Dendritic cell treated with granulocyte-macrophage colony-stimulating factor and Interleukin-4, amounts not matched to agents 40 ng/mL and 50 ng/mL, for 4 days (primary cell): ENCODE results near the gene NMB.
"Not testable (repeated sequence)": the region's sequence is repeated elsewhere in the genome, so short reads cannot be mapped to it uniquely, and the experiment has no call there.

ENCODE experiments used
- H3K27ac Mint-ChIP-seq: one replicate; pipeline ENCODE4 v1.8.0; 2022; ENCODE audit warnings: mild to moderate bottlenecking, mixed read lengths
- H3K27me3 Mint-ChIP-seq: one replicate; pipeline ENCODE4 v1.8.0; 2022; ENCODE audit warnings: mild to moderate bottlenecking, mixed read lengths
- H3K36me3 Mint-ChIP-seq: one replicate; pipeline ENCODE4 v1.8.0; 2022; ENCODE audit warnings: low read depth, mixed read lengths
- H3K4me1 Mint-ChIP-seq: one replicate; pipeline ENCODE4 v1.8.0; 2022; ENCODE audit warnings: low read depth, mixed read lengths
- H3K4me3 Mint-ChIP-seq: one replicate; pipeline ENCODE4 v1.8.0; 2022; ENCODE audit warnings: mild to moderate bottlenecking, moderate library complexity, mixed read lengths
- H3K9me3 Mint-ChIP-seq: one replicate; pipeline ENCODE4 v1.8.0; 2022; ENCODE audit warnings: mixed read lengths
- intact Hi-C: fragments of 100-400 bp; cut with micrococcal nuclease; formaldehyde crosslinking; loops from one replicate; pipeline ENCODE4 v1.15.0; 2022

The NMB gene, protein sequence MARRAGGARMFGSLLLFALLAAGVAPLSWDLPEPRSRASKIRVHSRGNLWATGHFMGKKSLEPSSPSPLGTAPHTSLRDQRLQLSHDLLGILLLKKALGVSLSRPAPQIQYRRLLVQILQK

GRCh38 chr15:84658080-84658787, at the start of gene NMB:
Gene NMB, minus strand, starts transcription at chr15:84658199. Its CDS starts 47 bp downstream, at chr15:84658152.
- intact Hi-C loops, result loop anchor here (5.0 kb wide), 2 partner anchors 59 to 219 kb away; partner anchors contain the start of gene SEC11A
- Mint-ChIP-seq H3K36me3 (peaks cover 31% of the 10 kb centered on the region), H3K9me3 (no peaks in the 10 kb centered on the region), H3K27me3 (peaks cover 5% of the 10 kb centered on the region), H3K4me1 (peaks cover 50% of the 10 kb centered on the region), H3K4me3 (peak within 1 kb of the TSS; percentile 76), H3K27ac (peak within 1 kb of the TSS; percentile 71)

DNA sequence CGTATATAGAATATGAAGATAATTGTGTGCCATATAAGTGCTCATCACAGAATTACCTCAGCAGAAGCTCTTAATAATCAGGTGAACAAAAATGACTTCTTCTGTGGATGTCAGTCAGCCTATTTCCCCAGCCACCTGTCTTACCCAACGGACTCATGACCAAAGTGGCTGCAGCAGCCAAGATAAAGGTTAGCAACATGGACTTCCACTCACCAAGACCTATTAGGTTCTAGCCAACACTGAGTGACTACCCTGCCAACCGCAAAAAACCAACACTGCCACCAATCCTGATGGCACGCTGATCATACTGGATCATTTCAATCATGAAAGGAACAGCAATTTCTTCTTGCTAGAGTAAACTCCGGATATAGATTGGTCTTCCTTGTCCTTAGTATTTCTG, 45.8 kb upstream of the NMB start:
- H3K27ac Mint-ChIP-seq, result no peak overlapping the region

DNA sequence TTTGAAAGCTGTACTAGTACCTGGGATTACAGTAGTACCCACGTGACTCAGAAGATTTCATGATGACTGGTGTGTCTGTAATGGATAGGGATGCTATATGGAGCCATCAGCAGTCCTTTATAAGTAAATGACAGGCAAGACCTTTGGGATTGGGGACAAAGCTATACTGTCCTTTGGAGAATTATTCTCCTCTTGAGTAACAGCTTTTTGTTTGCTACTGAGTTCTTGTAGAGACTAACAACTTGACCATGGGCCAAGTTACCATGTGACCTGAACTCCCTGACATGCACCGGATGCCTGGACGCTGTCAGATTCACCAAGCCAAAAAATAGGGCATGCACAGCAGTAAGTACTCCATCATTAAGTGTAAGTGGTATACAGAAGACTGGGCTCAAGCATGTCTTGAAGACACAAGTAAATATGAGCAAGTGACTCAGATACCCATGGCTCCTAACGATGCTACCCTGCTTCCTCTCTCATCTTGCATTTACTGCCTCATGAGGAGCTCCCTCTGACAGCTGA, 45.0 kb upstream of the NMB start:
- peaks cover 32% of the 10 kb centered on the region for H3K36me3 Mint-ChIP-seq
- intact Hi-C loops, result no loop called here
- H3K9me3 Mint-ChIP-seq, result no peaks in the 10 kb centered on the region
- H3K4me1 Mint-ChIP-seq, result peaks cover 40% of the 10 kb centered on the region
- no peaks in the 10 kb centered on the region for H3K27me3 Mint-ChIP-seq
- H3K27ac Mint-ChIP-seq, result no peak overlapping the region
- H3K4me3 Mint-ChIP-seq, result no peak overlapping the region

More for the DNA sequence above, 45.8 kb upstream of the NMB start:
- Mint-ChIP-seq H3K36me3 (peaks cover 39% of the 10 kb centered on the region), H3K4me3 (no peak overlapping the region), H3K9me3 (no peaks in the 10 kb centered on the region), H3K4me1 (peaks cover 44% of the 10 kb centered on the region), H3K27me3 (no peaks in the 10 kb centered on the region)
- intact Hi-C loops, result no loop called here

GRCh38 chr15:84699538-84700191, 41.7 kb upstream of the NMB start:
- Mint-ChIP-seq H3K36me3 (peaks cover 18% of the 10 kb centered on the region), H3K4me3 (no peak overlapping the region), H3K9me3 (no peaks in the 10 kb centered on the region), H3K27me3 (no peaks in the 10 kb centered on the region), H3K4me1 (peaks cover 44% of the 10 kb centered on the region), H3K27ac (peak overlapping the region; percentile 62)
- intact Hi-C loops, result no loop called here

DNA sequence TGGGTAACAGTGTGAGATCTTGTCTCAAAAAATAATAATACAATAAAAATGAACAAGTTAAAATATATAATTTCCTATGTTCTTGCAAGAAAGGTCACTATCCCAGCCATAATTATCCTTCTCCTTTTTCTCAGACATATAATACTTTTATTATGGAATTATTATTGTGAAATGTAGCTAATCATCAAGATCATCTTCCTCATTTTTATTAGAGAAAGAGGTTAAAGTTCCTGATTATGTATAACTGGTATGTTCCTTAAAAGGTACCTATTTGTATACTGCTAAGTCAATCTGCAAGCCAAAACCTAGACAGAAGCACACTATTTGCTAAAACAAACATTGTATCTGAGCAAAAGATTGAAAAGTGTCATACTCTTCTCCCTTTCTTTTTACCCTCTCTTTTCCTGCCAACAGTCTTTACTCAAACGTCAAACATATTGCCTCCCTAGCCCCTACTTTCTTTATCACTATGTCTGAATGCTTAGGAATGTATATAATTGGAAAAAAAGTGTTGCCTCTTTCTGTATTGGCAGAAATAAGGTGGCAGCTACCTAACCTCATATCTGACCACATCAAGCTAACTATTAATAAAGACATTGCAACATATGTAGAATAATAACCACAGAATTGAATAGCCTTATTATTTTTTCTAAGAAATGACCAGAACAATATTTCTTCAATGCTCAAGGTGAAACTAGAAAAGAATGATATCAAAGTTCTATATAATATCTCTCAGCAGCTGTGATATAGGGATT, 39.4 kb upstream of the NMB start:
- Mint-ChIP-seq H3K27ac (no peak overlapping the region), H3K4me1 (peaks cover 24% of the 10 kb centered on the region), H3K4me3 (no peak overlapping the region)

DNA sequence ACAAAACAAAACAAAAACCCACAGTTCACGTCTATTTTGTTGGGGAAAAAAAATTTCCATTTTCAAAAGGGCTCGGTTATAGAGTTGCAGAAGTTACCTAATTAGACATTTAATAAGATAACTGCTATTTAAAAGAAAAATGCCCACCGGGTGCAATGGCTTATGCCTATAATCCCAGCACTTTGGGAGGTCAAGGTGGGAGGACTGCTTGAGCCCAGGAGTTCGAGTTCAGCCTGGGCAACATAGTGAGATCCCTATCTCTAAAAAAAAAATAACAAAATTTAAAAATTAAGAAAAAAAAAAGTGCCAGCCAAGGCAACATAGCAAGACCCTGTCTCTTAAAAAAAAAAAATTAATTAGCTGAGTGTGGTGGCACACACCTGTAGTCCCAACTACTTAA, 38.8 kb upstream of the NMB start:
- H3K4me3 Mint-ChIP-seq, result no peak overlapping the region
- no peaks in the 10 kb centered on the region for H3K27me3 Mint-ChIP-seq
- intact Hi-C loops, result no loop called here
- peaks cover 20% of the 10 kb centered on the region for H3K36me3 Mint-ChIP-seq
- no peak overlapping the region for H3K27ac Mint-ChIP-seq
- no peaks in the 10 kb centered on the region for H3K9me3 Mint-ChIP-seq
- H3K4me1 Mint-ChIP-seq, result peaks cover 24% of the 10 kb centered on the region

More for the DNA sequence above, 39.4 kb upstream of the NMB start:
- H3K9me3 Mint-ChIP-seq, result no peaks in the 10 kb centered on the region
- intact Hi-C loops, result no loop called here
- H3K27me3 Mint-ChIP-seq, result no peaks in the 10 kb centered on the region
- peaks cover 14% of the 10 kb centered on the region for H3K36me3 Mint-ChIP-seq

DNA sequence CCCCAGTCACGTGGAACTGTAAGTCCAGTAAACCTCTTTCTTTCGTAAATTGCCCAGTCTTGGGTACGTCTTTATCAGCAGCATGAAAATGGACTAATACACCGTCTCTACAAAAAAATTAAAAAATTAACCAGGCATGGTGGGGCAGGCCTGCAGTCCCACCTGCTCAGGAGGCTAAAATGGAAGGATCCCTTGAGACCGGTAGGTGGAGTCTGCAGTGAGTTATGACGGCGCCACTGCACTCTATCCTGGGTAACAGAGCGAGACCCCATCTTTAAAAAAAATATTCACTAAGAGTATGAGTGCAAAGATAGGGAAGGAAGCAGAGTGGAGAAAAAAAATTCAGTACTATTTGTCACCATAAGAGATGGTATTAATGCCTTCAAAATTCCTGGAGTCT, 32.3 kb upstream of the NMB start:
- Mint-ChIP-seq H3K4me3 (no peak overlapping the region), H3K9me3 (no peaks in the 10 kb centered on the region), H3K36me3 (peaks cover 47% of the 10 kb centered on the region), H3K27ac (no peak overlapping the region), H3K27me3 (no peaks in the 10 kb centered on the region), H3K4me1 (peaks cover 11% of the 10 kb centered on the region)
- intact Hi-C loops, result no loop called here

GRCh38 chr15:84689858-84690257, 31.9 kb upstream of the NMB start:
- no peaks in the 10 kb centered on the region for H3K9me3 Mint-ChIP-seq
- H3K4me3 Mint-ChIP-seq, result no peak overlapping the region
- no peaks in the 10 kb centered on the region for H3K27me3 Mint-ChIP-seq
- peaks cover 16% of the 10 kb centered on the region for H3K4me1 Mint-ChIP-seq
- H3K27ac Mint-ChIP-seq, result no peak overlapping the region
- intact Hi-C loops, result no loop called here
- H3K36me3 Mint-ChIP-seq, result peaks cover 52% of the 10 kb centered on the region

GRCh38 chr15:84686446-84686845, 28.4 kb upstream of the NMB start:
- intact Hi-C loops, H3K9me3 Mint-ChIP-seq, H3K27me3 Mint-ChIP-seq: not testable (repeated sequence)
- Mint-ChIP-seq H3K4me3 (peak overlapping the region; percentile 52), H3K4me1 (peaks cover 41% of the 10 kb centered on the region), H3K27ac (peak overlapping the region; percentile 31), H3K36me3 (peaks cover 71% of the 10 kb centered on the region)

DNA sequence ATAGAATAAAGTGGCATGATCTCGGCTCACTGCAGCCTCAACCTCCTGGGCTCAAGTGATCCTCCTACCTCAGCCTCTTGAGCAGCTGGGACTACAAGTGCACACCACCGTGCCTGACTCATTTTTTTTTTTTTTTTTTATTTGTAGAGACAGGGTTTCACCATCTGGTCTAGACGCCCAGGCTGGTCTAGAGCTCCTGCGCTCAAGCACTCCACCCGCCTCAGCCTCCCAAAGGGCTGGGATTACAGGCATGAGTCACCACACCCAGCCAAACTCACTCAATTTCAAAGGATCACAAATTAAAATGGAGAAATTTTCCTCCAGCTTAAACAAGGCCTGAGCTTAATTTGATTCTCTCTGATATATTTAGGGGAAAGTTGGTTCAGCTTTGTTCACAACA, 27.3 kb upstream of the NMB start:
- Mint-ChIP-seq H3K4me3 (peak overlapping the region; percentile 9), H3K9me3 (no peaks in the 10 kb centered on the region), H3K27ac (peak overlapping the region; percentile 31), H3K27me3 (no peaks in the 10 kb centered on the region), H3K4me1 (peaks cover 41% of the 10 kb centered on the region), H3K36me3 (peaks cover 70% of the 10 kb centered on the region)
- intact Hi-C loops, result no loop called here

GRCh38 chr15:84684092-84684491, 26.1 kb upstream of the NMB start:
- intact Hi-C loops, result no loop called here
- Mint-ChIP-seq H3K36me3 (peaks cover 70% of the 10 kb centered on the region), H3K27me3 (no peaks in the 10 kb centered on the region), H3K27ac (no peak overlapping the region), H3K9me3 (no peaks in the 10 kb centered on the region), H3K4me1 (peaks cover 41% of the 10 kb centered on the region), H3K4me3 (no peak overlapping the region)

- H3K36me3 Mint-ChIP-seq, result peaks cover 82% of the 10 kb centered on the region
- intact Hi-C loops, result no loop called here
- H3K9me3 Mint-ChIP-seq, result no peaks in the 10 kb centered on the region
Measured at GRCh38 chr15:84681831-84682230, 23.8 kb upstream of the NMB start.

DNA sequence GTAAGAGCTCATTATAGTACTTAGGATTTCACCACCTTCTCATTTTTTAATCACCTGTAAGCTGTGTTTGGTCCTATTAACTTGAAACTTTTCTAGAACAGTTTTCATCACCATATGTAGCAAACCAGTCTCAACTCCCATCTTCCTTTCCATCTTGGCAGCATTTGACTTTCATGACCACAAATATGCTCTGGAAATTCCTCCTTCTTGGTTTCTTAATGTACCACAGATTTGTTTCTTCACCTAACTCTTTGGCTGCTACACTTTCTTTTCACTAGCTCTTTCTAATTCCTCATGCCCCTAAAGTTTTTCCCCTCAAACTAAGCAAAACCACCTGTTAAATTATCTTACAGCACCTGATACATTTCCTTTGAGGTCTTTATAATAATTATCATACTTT, 13.2 kb upstream of the NMB start:
- H3K27ac Mint-ChIP-seq, result no peak overlapping the region
- peaks cover 95% of the 10 kb centered on the region for H3K36me3 Mint-ChIP-seq
- intact Hi-C loops, result no loop called here
- H3K9me3 Mint-ChIP-seq, result no peaks in the 10 kb centered on the region
- H3K4me3 Mint-ChIP-seq, result no peak overlapping the region
- H3K4me1 Mint-ChIP-seq, result peaks cover 14% of the 10 kb centered on the region
- H3K27me3 Mint-ChIP-seq, result no peaks in the 10 kb centered on the region

More at GRCh38 chr15:84681831-84682230, 23.8 kb upstream of the NMB start:
- Mint-ChIP-seq H3K27me3 (no peaks in the 10 kb centered on the region), H3K27ac (peak overlapping the region; percentile 52), H3K4me3 (no peak overlapping the region), H3K4me1 (peaks cover 41% of the 10 kb centered on the region)

GRCh38 chr15:84669726-84670125, 11.7 kb upstream of the NMB start:
- Mint-ChIP-seq H3K9me3 (no peaks in the 10 kb centered on the region), H3K27ac (no peak overlapping the region), H3K4me1 (peaks cover 6% of the 10 kb centered on the region), H3K36me3 (peaks cover 99% of the 10 kb centered on the region), H3K27me3 (no peaks in the 10 kb centered on the region), H3K4me3 (no peak overlapping the region)
- intact Hi-C loops, result no loop called here
